Activated T-cell treated with anti-CD3 and anti-CD28 coated beads, Interleukin-2, amount 50 U/mL, for 72 hours (primary cell): ENCODE data around the gene CHD9. TPM values are rescaled to one million over a fixed set of nuclear protein-coding genes. Genes with fewer than 3 reads are reported as not detected.
"Not testable (repeated sequence)": the region's sequence is repeated elsewhere in the genome, so short reads cannot be mapped to it uniquely, and the experiment has no call there.

Experiments used
- ATAC-seq, 2 donors: fragments of 150-1000 bp; cut with Tn5 transposase; replicated peaks in 1 of 2; 2 replicates each; pipeline ENCODE4 v1.10.0; 2021; ENCODE audit warnings: moderate library complexity in 2 of 2, mild to moderate bottlenecking in 1 of 2
- DNase-seq, 2 donors: peaks; one replicate each; pipeline ENCODE4 v3.0.0; 2021 to 2022; ENCODE audit warnings: mixed read lengths in 1 of 2
- H3K27ac Mint-ChIP-seq: one replicate; pipeline ENCODE4 v1.8.0; 2022; ENCODE audit warnings: mild to moderate bottlenecking, moderate library complexity, mixed read lengths
- H3K27me3 Mint-ChIP-seq: one replicate; pipeline ENCODE4 v1.8.0; 2022; ENCODE audit warnings: low read depth, mixed read lengths
- H3K36me3 Mint-ChIP-seq, 2 donors: one replicate each; pipeline ENCODE4 v1.8.0; 2022; ENCODE audit warnings: mixed read lengths in 2 of 2, mild to moderate bottlenecking in 1 of 2; ENCODE audit not compliant: insufficient read depth in 2 of 2
- H3K4me1 Mint-ChIP-seq: one replicate; pipeline ENCODE4 v1.8.0; 2022; ENCODE audit warnings: low read depth, mixed read lengths
- H3K4me3 Mint-ChIP-seq, 2 donors: one replicate each; pipeline ENCODE4 v1.8.0; 2022; ENCODE audit warnings: mild to moderate bottlenecking in 2 of 2, mixed read lengths in 2 of 2, moderate library complexity in 2 of 2
- H3K9me3 Mint-ChIP-seq, 2 donors: one replicate each; pipeline ENCODE4 v1.8.0; 2022; ENCODE audit warnings: mixed read lengths in 2 of 2
- total RNA-seq, 2 donors: library from RNA; stranded (reverse); gene quantifications; one replicate each; pipeline ENCODE4 v1.2.3, GENCODE V29; 2022

The CHD9 gene
- total RNA-seq = 10 to 100 TPM; 16.7 to 17.4 TPM

GRCh38 chr16:53054670-53055485, at the start of gene CHD9:
TSS of gene CHD9 (plus strand) at chr16:53054991. CDS start at chr16:53156090, 101,099 bp downstream.
- ATAC-seq = peak; percentile 90 to 91
- H3K4me1 Mint-ChIP-seq = peaks cover 50% of the 10 kb centered on the region
- no peaks in the 10 kb centered on the region for H3K9me3 Mint-ChIP-seq
- H3K36me3 Mint-ChIP-seq = no peaks in the 10 kb centered on the region
- H3K27me3 Mint-ChIP-seq = peaks cover 9% of the 10 kb centered on the region
- DNase-seq = peak; percentile 71 to 84
- H3K4me3 Mint-ChIP-seq = peak within 1 kb of the TSS; percentile 86 to 92
- H3K27ac Mint-ChIP-seq = peak within 1 kb of the TSS; percentile 62

GRCh38 chr16:53007095-53007494, 47.7 kb upstream of the CHD9 start:
- Mint-ChIP-seq H3K36me3 (no peaks in the 10 kb centered on the region), H3K27ac (no peak overlapping the region), H3K4me3 (no peak overlapping the region), H3K9me3 (no peaks in the 10 kb centered on the region), H3K4me1 (no peaks in the 10 kb centered on the region), H3K27me3 (peaks cover 14% of the 10 kb centered on the region)
- no peak for ATAC-seq
- no peak for DNase-seq

GRCh38 chr16:53014287-53014686, 40.5 kb upstream of the CHD9 start:
- H3K27me3 Mint-ChIP-seq = peaks cover 18% of the 10 kb centered on the region
- DNase-seq = no peak
- no peak overlapping the region for H3K27ac Mint-ChIP-seq
- H3K9me3 Mint-ChIP-seq = no peaks in the 10 kb centered on the region
- no peak overlapping the region for H3K4me3 Mint-ChIP-seq
- no peaks in the 10 kb centered on the region for H3K4me1 Mint-ChIP-seq
- no peaks in the 10 kb centered on the region for H3K36me3 Mint-ChIP-seq
- no peak for ATAC-seq

- Mint-ChIP-seq H3K4me3 (no peak overlapping the region), H3K27ac (no peak overlapping the region), H3K9me3 (no peaks in the 10 kb centered on the region), H3K27me3 (peaks cover 14% of the 10 kb centered on the region), H3K4me1 (peaks cover 2% of the 10 kb centered on the region), H3K36me3 (no peaks in the 10 kb centered on the region)
- no peak for DNase-seq
- no peak for ATAC-seq
These were observed 35.9 kb upstream of the CHD9 start for GRCh38 chr16:53018834-53019416.

- DNase-seq (peak in 1 of 2 donors; percentile 6), ATAC-seq (no peak)
- H3K27me3 Mint-ChIP-seq = no peaks in the 10 kb centered on the region
- no peak overlapping the region for H3K4me3 Mint-ChIP-seq
- H3K27ac Mint-ChIP-seq = no peak overlapping the region
- H3K36me3 Mint-ChIP-seq = no peaks in the 10 kb centered on the region
- no peaks in the 10 kb centered on the region for H3K9me3 Mint-ChIP-seq
- peaks cover 6% of the 10 kb centered on the region for H3K4me1 Mint-ChIP-seq
These were observed 32.4 kb upstream of the CHD9 start for GRCh38 chr16:53022374-53022773.

- H3K27me3 Mint-ChIP-seq = peaks cover 3% of the 10 kb centered on the region
- H3K4me1 Mint-ChIP-seq = peaks cover 6% of the 10 kb centered on the region
- H3K9me3 Mint-ChIP-seq = no peaks in the 10 kb centered on the region
- ATAC-seq (no peak), DNase-seq (no peak)
- H3K27ac Mint-ChIP-seq = no peak overlapping the region
- H3K36me3 Mint-ChIP-seq = no peaks in the 10 kb centered on the region
- H3K4me3 Mint-ChIP-seq = no peak overlapping the region
These were observed 30.7 kb upstream of the CHD9 start for GRCh38 chr16:53024045-53024444.

GRCh38 chr16:53029971-53030370, 24.8 kb upstream of the CHD9 start:
- H3K27ac Mint-ChIP-seq = no peak overlapping the region
- ATAC-seq = no peak
- DNase-seq = no peak
- no peaks in the 10 kb centered on the region for H3K9me3 Mint-ChIP-seq
- no peaks in the 10 kb centered on the region for H3K4me1 Mint-ChIP-seq
- H3K27me3 Mint-ChIP-seq = peaks cover 33% of the 10 kb centered on the region
- H3K4me3 Mint-ChIP-seq = no peak overlapping the region
- H3K36me3 Mint-ChIP-seq = no peaks in the 10 kb centered on the region

GRCh38 chr16:53031323-53031942, 23.4 kb upstream of the CHD9 start:
- no peak overlapping the region for H3K27ac Mint-ChIP-seq
- DNase-seq (no peak), ATAC-seq (no peak)
- H3K4me3 Mint-ChIP-seq = no peak overlapping the region
- no peaks in the 10 kb centered on the region for H3K9me3 Mint-ChIP-seq
- peaks cover 36% of the 10 kb centered on the region for H3K27me3 Mint-ChIP-seq
- H3K36me3 Mint-ChIP-seq = peaks cover 0 to 2% of the 10 kb centered on the region in 2 donors
- H3K4me1 Mint-ChIP-seq = no peaks in the 10 kb centered on the region

GRCh38 chr16:53034306-53034705, 20.5 kb upstream of the CHD9 start:
- Mint-ChIP-seq H3K27ac (no peak overlapping the region), H3K4me3 (no peak overlapping the region), H3K27me3 (peaks cover 32% of the 10 kb centered on the region), H3K9me3 (no peaks in the 10 kb centered on the region), H3K36me3 (peaks cover 0 to 2% of the 10 kb centered on the region in 2 donors), H3K4me1 (no peaks in the 10 kb centered on the region)
- DNase-seq (no peak), ATAC-seq (no peak)

GRCh38 chr16:53035176-53035942, 19.4 kb upstream of the CHD9 start:
- DNase-seq (no peak), ATAC-seq (no peak)
- Mint-ChIP-seq H3K4me3 (no peak overlapping the region), H3K9me3 (no peaks in the 10 kb centered on the region), H3K27me3 (peaks cover 32% of the 10 kb centered on the region), H3K27ac (no peak overlapping the region), H3K4me1 (no peaks in the 10 kb centered on the region), H3K36me3 (peaks cover 0 to 2% of the 10 kb centered on the region in 2 donors)

- H3K4me3 Mint-ChIP-seq = no peak overlapping the region
- H3K36me3 Mint-ChIP-seq = peaks cover 0 to 2% of the 10 kb centered on the region in 2 donors
These were observed 18.7 kb upstream of the CHD9 start for GRCh38 chr16:53036066-53036465.

GRCh38 chr16:53036711-53037110, 18.1 kb upstream of the CHD9 start:
- DNase-seq, H3K27ac Mint-ChIP-seq, H3K9me3 Mint-ChIP-seq, H3K36me3 Mint-ChIP-seq, H3K4me3 Mint-ChIP-seq, H3K4me1 Mint-ChIP-seq, ATAC-seq: not testable (repeated sequence)
- peaks cover 32% of the 10 kb centered on the region for H3K27me3 Mint-ChIP-seq

More at GRCh38 chr16:53036066-53036465, 18.7 kb upstream of the CHD9 start:
- no peaks in the 10 kb centered on the region for H3K4me1 Mint-ChIP-seq
- ATAC-seq (no peak), DNase-seq (no peak)
- peaks cover 38% of the 10 kb centered on the region for H3K27me3 Mint-ChIP-seq
- H3K9me3 Mint-ChIP-seq = no peaks in the 10 kb centered on the region
- no peak overlapping the region for H3K27ac Mint-ChIP-seq

- ATAC-seq (no peak), DNase-seq (no peak)
- Mint-ChIP-seq H3K9me3 (no peaks in the 10 kb centered on the region), H3K27ac (no peak overlapping the region), H3K27me3 (peaks cover 7% of the 10 kb centered on the region), H3K4me3 (no peak overlapping the region), H3K4me1 (no peaks in the 10 kb centered on the region), H3K36me3 (no peaks in the 10 kb centered on the region)
These were observed 14.0 kb upstream of the CHD9 start for GRCh38 chr16:53040788-53041187.
